H9 (cell line): ENCODE results near the gene MPP1. TPM values are rescaled to one million over a fixed set of nuclear protein-coding genes. Genes with fewer than 3 reads are reported as not detected.
"Not testable (repeated sequence)": the region's sequence is repeated elsewhere in the genome, so short reads cannot be mapped to it uniquely, and the experiment has no call there.

Experiments used
- DNase-seq: peaks from one replicate; pipeline ENCODE4 v3.0.0-alpha.2; 2017
- H2AFZ ChIP-seq: one replicate; pipeline ENCODE4 v1.6.1; 2013; ENCODE audit warnings: mild to moderate bottlenecking, low read length, control low read depth, moderate library complexity
- H2AK5ac ChIP-seq: 2 replicates; pipeline ENCODE4 v1.6.1; 2013; ENCODE audit warnings: low read length, control low read depth, mixed read lengths; ENCODE audit not compliant: insufficient read length
- H2BK120ac ChIP-seq: one replicate; pipeline ENCODE4 v1.6.1; 2013; ENCODE audit warnings: low read depth, mild to moderate bottlenecking, low read length, control low read depth, inconsistent platforms; ENCODE audit not compliant: poor library complexity, severe bottlenecking
- H2BK12ac ChIP-seq: 2 replicates; pipeline ENCODE4 v1.6.1; 2013; ENCODE audit warnings: low read length, control low read depth, mixed read lengths, low read depth; ENCODE audit not compliant: insufficient read length
- H2BK15ac ChIP-seq: 2 replicates; pipeline ENCODE4 v1.6.1; 2013; ENCODE audit warnings: low read depth, low read length, control low read depth
- H2BK20ac ChIP-seq: one replicate; pipeline ENCODE4 v1.6.1; 2013; ENCODE audit warnings: low read depth, mild to moderate bottlenecking, low read length, control low read depth, inconsistent platforms; ENCODE audit not compliant: poor library complexity, severe bottlenecking
- H2BK5ac ChIP-seq: 2 replicates; pipeline ENCODE4 v1.6.1; 2013; ENCODE audit warnings: low read length, control low read depth, mixed read lengths; ENCODE audit not compliant: insufficient read length
- H3K14ac ChIP-seq: 2 replicates; pipeline ENCODE4 v1.6.1; 2013; ENCODE audit warnings: low read length, control low read depth; ENCODE audit not compliant: insufficient read depth
- H3K18ac ChIP-seq: 2 replicates; pipeline ENCODE4 v1.6.1; 2013; ENCODE audit warnings: low read depth, mild to moderate bottlenecking, mixed read lengths, low read length, control low read depth; ENCODE audit not compliant: insufficient read length
- H3K23ac ChIP-seq: 2 replicates; pipeline ENCODE4 v1.6.1; 2013; ENCODE audit warnings: low read length, control low read depth, mixed read lengths, low read depth; ENCODE audit not compliant: insufficient read length
- H3K23me2 ChIP-seq: 2 replicates; pipeline ENCODE4 v1.6.1; 2013; ENCODE audit warnings: low read depth, mild to moderate bottlenecking, mixed read lengths, low read length, control low read depth; ENCODE audit not compliant: insufficient read length, poor library complexity, severe bottlenecking
- H3K27ac ChIP-seq: 2 replicates; pipeline ENCODE4 v1.5.1; 2013; ENCODE audit warnings: low read length, control low read depth, mixed read lengths, low read depth; ENCODE audit not compliant: insufficient read length
- H3K27me3 ChIP-seq: 2 replicates; pipeline ENCODE4 v1.6.1; 2013; ENCODE audit warnings: low read length, control low read depth, inconsistent platforms; ENCODE audit not compliant: insufficient read depth
- H3K4ac ChIP-seq: 2 replicates; pipeline ENCODE4 v1.6.1; 2013; ENCODE audit warnings: low read depth, mild to moderate bottlenecking, control low read depth, inconsistent platforms, low read length, moderate library complexity
- H3K4me1 ChIP-seq: 2 replicates; pipeline ENCODE4 v1.6.1; 2013; ENCODE audit warnings: low read length, control low read depth, inconsistent platforms; ENCODE audit not compliant: insufficient read depth
- H3K4me2 ChIP-seq: 2 replicates; pipeline ENCODE4 v1.6.1; 2013; ENCODE audit warnings: low read length, control low read depth, mixed read lengths; ENCODE audit not compliant: insufficient read length, insufficient read depth
- H3K56ac ChIP-seq: 2 replicates; pipeline ENCODE4 v1.6.1; 2013; ENCODE audit warnings: low read depth, mild to moderate bottlenecking, mixed read lengths, low read length, control low read depth; ENCODE audit not compliant: insufficient read length
- H3K79me1 ChIP-seq: 2 replicates; pipeline ENCODE4 v1.6.1; 2013; ENCODE audit warnings: low read depth, mild to moderate bottlenecking, moderate library complexity, low read length, control low read depth, inconsistent platforms; ENCODE audit not compliant: insufficient read depth, poor library complexity, severe bottlenecking
- H3K79me2 ChIP-seq: 2 replicates; pipeline ENCODE4 v1.6.1; 2013; ENCODE audit warnings: low read length, control low read depth, inconsistent platforms; ENCODE audit not compliant: insufficient read depth
- H3K9ac ChIP-seq: 2 replicates; pipeline ENCODE4 v1.6.1; 2013; ENCODE audit warnings: low read length, control low read depth, mixed read lengths; ENCODE audit not compliant: insufficient read length; ENCODE audit errors: extremely low read depth
- H3K9me3 ChIP-seq: one replicate; pipeline ENCODE4 v1.6.1; 2013; ENCODE audit warnings: low read depth, low read length, inconsistent platforms; ENCODE audit not compliant: control insufficient read depth
- H3T11ph ChIP-seq: one replicate; pipeline ENCODE4 v1.6.1; 2013; ENCODE audit warnings: mild to moderate bottlenecking, low read length, control low read depth, inconsistent platforms
- H4K20me1 ChIP-seq: one replicate; pipeline ENCODE4 v1.6.1; 2013; ENCODE audit not compliant: control insufficient read depth, insufficient read length, insufficient read depth
- H4K5ac ChIP-seq: 2 replicates; pipeline ENCODE4 v1.6.1; 2013; ENCODE audit warnings: low read depth, mild to moderate bottlenecking, mixed read lengths, low read length, control low read depth; ENCODE audit not compliant: insufficient read length
- H4K8ac ChIP-seq: replicated peaks from 2 replicates; pipeline ENCODE4 v1.6.1; 2013; ENCODE audit warnings: low read length, control low read depth, mixed read lengths, low read depth; ENCODE audit not compliant: insufficient read length
- H4K91ac ChIP-seq: 2 replicates; pipeline ENCODE4 v1.6.1; 2013; ENCODE audit warnings: low read depth, mild to moderate bottlenecking, moderate library complexity, mixed read lengths, low read length, control low read depth; ENCODE audit not compliant: insufficient read length
- H3K27ac Mint-ChIP-seq, 3 experiments: 2 replicates in 2 of 3; 3 replicates in 1 of 3; pipeline ENCODE4 v1.8.0; 2020 to 2021; ENCODE audit warnings: mixed read lengths in 3 of 3, mild to moderate bottlenecking in 1 of 3, moderate library complexity in 1 of 3
- H3K27me3 Mint-ChIP-seq: 2 replicates; pipeline ENCODE4 v1.8.0; 2021; ENCODE audit warnings: low read depth, mild to moderate bottlenecking, moderate library complexity, mixed read lengths
- H3K36me3 Mint-ChIP-seq, 3 experiments: 2 replicates in 2 of 3; 3 replicates in 1 of 3; pipeline ENCODE4 v1.8.0; 2020 to 2021; ENCODE audit warnings: low read depth in 3 of 3, mixed read lengths in 3 of 3; ENCODE audit not compliant: insufficient read depth in 1 of 3
- H3K4me1 Mint-ChIP-seq, 2 experiments: 2 replicates each; pipeline ENCODE4 v1.8.0; 2020; ENCODE audit warnings: mixed read lengths in 2 of 2
- H3K4me3 Mint-ChIP-seq, 2 experiments: 2 replicates in 1 of 2; 3 replicates in 1 of 2; pipeline ENCODE4 v1.8.0; 2020 to 2021; ENCODE audit warnings: mild to moderate bottlenecking in 2 of 2, mixed read lengths in 2 of 2, moderate library complexity in 1 of 2
- H3K9me3 Mint-ChIP-seq, 2 experiments: 2 replicates in 1 of 2; 3 replicates in 1 of 2; pipeline ENCODE4 v1.8.0; 2020; ENCODE audit warnings: mild to moderate bottlenecking in 2 of 2, mixed read lengths in 2 of 2, moderate library complexity in 1 of 2
- CTCF ChIP-seq: fragments of 200-600 bp; sonication (generic); conservative IDR thresholded peaks from 3 replicates; pipeline ENCODE4 v1.8.0; 2021; ENCODE audit warnings: antibody characterized with exemption, mild to moderate bottlenecking
- WGBS: extraction: QIAGEN DNeasy Blood & Tissue Kit; methylation state at CpG from one replicate; pipeline ENCODE4 v1.1.7; 2013; ENCODE audit warnings: missing lambda C conversion rate, low lambda C conversion rate, mixed read lengths; ENCODE audit not compliant: insufficient read length; ENCODE audit errors: extremely low coverage; 5-methylcytosine and 5-hydroxymethylcytosine counted together
- total RNA-seq: library from RNA; stranded (reverse); gene quantifications from 2 replicates; pipeline ENCODE4 v1.2.1, GENCODE V29; 2021

MPP1 gene
- total RNA-seq, 1 experiment from 2014 or later = 17.9 TPM

- no peak overlapping the region for H2BK20ac ChIP-seq
- no peak overlapping the region for H2BK12ac ChIP-seq
- H4K91ac ChIP-seq = no peak overlapping the region
- H4K20me1 ChIP-seq = no peaks in the 10 kb centered on the region
- no peak overlapping the region for H3K56ac ChIP-seq
- no peak overlapping the region for H2BK5ac ChIP-seq
- no peak overlapping the region for H4K5ac ChIP-seq
- no CpG with 5 or more reads among the region's 4 CpGs for WGBS
- no peak overlapping the region for H3K23ac ChIP-seq
- no peak overlapping the region for H3K27ac ChIP-seq
- no peaks in the 10 kb centered on the region; the same call in 1 of the 2 replicates for H3K4me1 ChIP-seq
- no peak overlapping the region for H2AFZ ChIP-seq
- H3K4ac ChIP-seq = no peak overlapping the region
- H3K79me1 ChIP-seq = no peaks in the 10 kb centered on the region
- no peak overlapping the region for H2AK5ac ChIP-seq
- H3T11ph ChIP-seq = no peak overlapping the region
- H3K23me2 ChIP-seq = no peaks in the 10 kb centered on the region
- TF ChIP-seq CTCF = no peak
- DNase-seq = no peak
- Mint-ChIP-seq H3K27ac (no peak overlapping the region), H3K36me3 (peaks cover 0 to 4% (median 2%) of the 10 kb centered on the region in 3 experiments; a peak in 6 of 7 replicates), H3K27me3 (no peaks in the 10 kb centered on the region; the same call in none of the 2 replicates), H3K4me3 (no peak overlapping the region), H3K9me3 (peaks cover 62 to 63% of the 10 kb centered on the region in 2 experiments), H3K4me1 (peaks cover 1 to 10% of the 10 kb centered on the region in 2 experiments)
- peaks cover 39% of the 10 kb centered on the region for H3K9me3 ChIP-seq
- H4K8ac ChIP-seq = no peak overlapping the region
- no peak overlapping the region for H3K4me2 ChIP-seq
- H3K14ac ChIP-seq = no peak overlapping the region
- no peaks in the 10 kb centered on the region for H3K27me3 ChIP-seq
- no peak overlapping the region for H3K9ac ChIP-seq
- no peak overlapping the region for H2BK120ac ChIP-seq
- H2BK15ac ChIP-seq = no peak overlapping the region
- no peaks in the 10 kb centered on the region for H3K79me2 ChIP-seq
- no peak overlapping the region for H3K18ac ChIP-seq
These were observed 22.1 kb upstream of the MPP1 start for GRCh38 chrX:154827194-154828015.

GRCh38 chrX:154825586-154825985, 20.3 kb upstream of the MPP1 start:
- H3K36me3 Mint-ChIP-seq, H3K79me2 ChIP-seq, H3K79me1 ChIP-seq, H3K23ac ChIP-seq, H3T11ph ChIP-seq, H3K56ac ChIP-seq, H4K20me1 ChIP-seq, H2BK20ac ChIP-seq, H3K27ac Mint-ChIP-seq, H3K4ac ChIP-seq, H3K14ac ChIP-seq, H3K23me2 ChIP-seq, DNase-seq, H3K27ac ChIP-seq, H2AFZ ChIP-seq, H3K4me2 ChIP-seq, H2BK15ac ChIP-seq, H4K91ac ChIP-seq, H3K18ac ChIP-seq, H2BK5ac ChIP-seq, H4K5ac ChIP-seq, H3K27me3 Mint-ChIP-seq, H3K27me3 ChIP-seq, H2BK12ac ChIP-seq, H4K8ac ChIP-seq, H3K4me3 Mint-ChIP-seq, H3K4me1 ChIP-seq, H2AK5ac ChIP-seq, H3K9ac ChIP-seq, H2BK120ac ChIP-seq: not testable (repeated sequence)
- peaks cover 66 to 68% of the 10 kb centered on the region in 2 experiments for H3K9me3 Mint-ChIP-seq
- peaks cover 19 to 28% of the 10 kb centered on the region in 2 experiments for H3K4me1 Mint-ChIP-seq
- peaks cover 34% of the 10 kb centered on the region for H3K9me3 ChIP-seq
- whole genome bisulfite sequencing = no CpG with 5 or more reads among the region's 3 CpGs
